HepG2 (cell line): ENCODE results near the gene KDM4E. TPM values are rescaled to one million over a fixed set of nuclear protein-coding genes. Genes with fewer than 3 reads are reported as not detected.

ENCODE experiments used
- DNMT3B ChIP-seq: conservative IDR thresholded peaks from 2 replicates; pipeline ENCODE4 v1.6.1; 2016; ENCODE audit warnings: missing biosample characterization, control low read depth
- GATA4 ChIP-seq: sonication (generic); IDR thresholded peaks from 2 replicates; pipeline ENCODE4 v1.6.1; 2016; ENCODE audit warnings: antibody characterized with exemption, low read depth, borderline replicate concordance
- GFI1 ChIP-seq: sonication (generic); formaldehyde crosslinking; IDR thresholded peaks from 2 replicates; pipeline ENCODE4 v1.5.0; 2020; ENCODE audit warnings: missing genetic modification reagents, mild to moderate bottlenecking, borderline replicate concordance
- HNF1A ChIP-seq, 2 experiments: sonication (generic) in 1 of 2; formaldehyde crosslinking in 1 of 2; IDR thresholded peaks; 2 replicates each; pipeline versions ENCODE4 v1.4.0 to v1.6.1; 2016 to 2020; ENCODE audit warnings: borderline replicate concordance in 1 of 2, low read depth in 1 of 2, mild to moderate bottlenecking in 1 of 2, missing genetic modification reagents in 1 of 2
- KDM2A ChIP-seq: sonication (generic); formaldehyde crosslinking; IDR thresholded peaks from 2 replicates; pipeline ENCODE4 v1.4.0; 2020; ENCODE audit warnings: low read depth, missing genetic modification reagents, borderline replicate concordance
- MAX ChIP-seq: IDR thresholded peaks from 2 replicates; pipeline ENCODE4 v1.6.1; 2012; ENCODE audit warnings: inconsistent platforms
- NONO ChIP-seq, 2 experiments: fragments of 450-650 bp in 1 of 2; sonication (generic) in 1 of 2; formaldehyde crosslinking in 1 of 2; IDR thresholded peaks in 1 of 2; conservative IDR thresholded peaks in 1 of 2; 2 replicates each; pipeline versions ENCODE4 v1.6.1 to v1.8.0; 2017 to 2022; ENCODE audit warnings: mild to moderate bottlenecking in 1 of 2, missing genetic modification reagents in 1 of 2, moderate library complexity in 1 of 2
- SP4 ChIP-seq: sonication (generic); formaldehyde crosslinking; IDR thresholded peaks from 2 replicates; pipeline ENCODE4 v1.8.1; 2023; ENCODE audit warnings: mild to moderate bottlenecking, missing genetic modification reagents
- THAP11 ChIP-seq: IDR thresholded peaks from 2 replicates; pipeline ENCODE4 v1.6.1; 2016; ENCODE audit warnings: missing biosample characterization, missing genetic modification reagents
- THAP9 ChIP-seq: sonication (generic); formaldehyde crosslinking; IDR thresholded peaks from 2 replicates; pipeline ENCODE4; 2020; ENCODE audit warnings: missing genetic modification reagents, mild to moderate bottlenecking, borderline replicate concordance
- ZBTB1 ChIP-seq: sonication (generic); formaldehyde crosslinking; IDR thresholded peaks from 2 replicates; pipeline ENCODE4 v1.4.0; 2020; ENCODE audit warnings: missing genetic modification reagents, borderline replicate concordance
- ZBTB42 ChIP-seq: sonication (generic); formaldehyde crosslinking; IDR thresholded peaks from 2 replicates; pipeline ENCODE4 v1.5.0; 2020; ENCODE audit warnings: mild to moderate bottlenecking, missing genetic modification reagents
- ZFP62 ChIP-seq: sonication (generic); formaldehyde crosslinking; IDR thresholded peaks from 2 replicates; pipeline ENCODE4 v1.4.0; 2020; ENCODE audit warnings: missing genetic modification reagents
- ZNF205 ChIP-seq: IDR thresholded peaks from 2 replicates; pipeline ENCODE4 v1.6.1; 2018; ENCODE audit warnings: missing biosample characterization, missing genetic modification reagents
- ZNF276 ChIP-seq: sonication (generic); formaldehyde crosslinking; IDR thresholded peaks from 2 replicates; pipeline ENCODE4 v1.4.0; 2020; ENCODE audit warnings: mild to moderate bottlenecking, low read depth, missing genetic modification reagents
- ZNF30 ChIP-seq: sonication (generic); formaldehyde crosslinking; IDR thresholded peaks from 2 replicates; pipeline ENCODE4 v1.5.0; 2020; ENCODE audit warnings: mild to moderate bottlenecking, missing genetic modification reagents
- ZNF343 ChIP-seq: sonication (generic); formaldehyde crosslinking; IDR thresholded peaks from 2 replicates; pipeline ENCODE4 v1.4.0; 2020; ENCODE audit warnings: mild to moderate bottlenecking, missing genetic modification reagents
- ZNF562 ChIP-seq: sonication (generic); formaldehyde crosslinking; IDR thresholded peaks from 2 replicates; pipeline ENCODE4 v1.8.0; 2022; ENCODE audit warnings: missing genetic modification reagents, borderline replicate concordance
- ZNF605 ChIP-seq: sonication (generic); formaldehyde crosslinking; IDR thresholded peaks from 2 replicates; pipeline ENCODE4 v1.8.0; 2022; ENCODE audit warnings: mild to moderate bottlenecking, missing genetic modification reagents
- ZNF737 ChIP-seq: sonication (generic); formaldehyde crosslinking; IDR thresholded peaks from 2 replicates; pipeline ENCODE4 v1.5.0; 2020; ENCODE audit warnings: missing genetic modification reagents, mild to moderate bottlenecking, borderline replicate concordance
- ZNF788 ChIP-seq: sonication (generic); formaldehyde crosslinking; IDR thresholded peaks from 2 replicates; pipeline ENCODE4 v1.5.0; 2020; ENCODE audit warnings: mild to moderate bottlenecking, missing genetic modification reagents, borderline replicate concordance
- ZSCAN29 ChIP-seq: sonication (generic); formaldehyde crosslinking; conservative IDR thresholded peaks from 2 replicates; pipeline ENCODE4 v1.4.0; 2020; ENCODE audit warnings: mild to moderate bottlenecking, missing genetic modification reagents
- polyA plus RNA-seq, 8 experiments: library from polyadenylated mRNA; depleted of rRNA in 3 of 8; stranded (reverse) in 7 of 8; unstranded in 1 of 8; fragments of >200 nt; fragmentation: Illumina TruSeq in 4 of 8; extraction: Trizol in 4 of 8; gene quantifications; 2 replicates each; pipeline versions ENCODE4 v1.2.1 to v1.2.3, GENCODE V29; 2011 to 2016; ENCODE audit warnings: low read depth in 4 of 8, missing spikeins in 1 of 8, mixed read lengths in 1 of 8; ENCODE audit not compliant: insufficient read depth in 1 of 8
- total RNA-seq, 5 experiments: library from RNA; depleted of rRNA; stranded (reverse); fragments of >200 nt; fragmentation: Illumina TruSeq; extraction: Trizol; gene quantifications; 2 replicates each; pipeline ENCODE4 v1.2.3, GENCODE V29; 2016; ENCODE audit warnings: low read depth in 1 of 5

KDM4E gene
- total and polyA plus RNA-seq, 2 of the 13 experiments (the other 11 are each of a cell fraction or from before 2014, with no cell fraction given), result not detected

GRCh38 chr11:95068549-95068948 lies 43.5 kb downstream of the KDM4E start (continued):
- TF ChIP-seq THAP9 (CRISPR knock-in tag) (no peak), ZNF788 (no peak), ZNF737 (CRISPR knock-in tag) (no peak), DNMT3B (CRISPR knock-in tag) (no peak; the same call in 1 of the 2 replicates), KDM2A (CRISPR knock-in tag) (0 out of 2 replicates have a peak, but pooled peaks have one; percentile 28), ZSCAN29 (CRISPR knock-in tag) (no peak), ZNF605 (CRISPR knock-in tag) (no peak), ZNF343 (CRISPR knock-in tag) (no peak), ZBTB1 (CRISPR knock-in tag) (no peak), ZBTB42 (no peak), SP4 (no peak), ZNF205 (CRISPR knock-in tag) (no peak), NONO (IDR thresholded peaks at IDR 0.05) (no peak), NONO (CRISPR knock-in tag; conservative IDR thresholded peaks at IDR 0.05) (no peak), GFI1 (CRISPR knock-in tag) (no peak), ZFP62 (no peak), MAX (peak; percentile 75), GATA4 (peak; percentile 57; the same call in 1 of the 2 replicates), HNF1A (IDR thresholded peaks at IDR 0.05; ENCODE audit: low read depth) (peak; percentile 53; the same call in 1 of the 2 replicates), HNF1A (CRISPR knock-in tag; IDR thresholded peaks at IDR 0.05; ENCODE audit: borderline replicate concordance) (peak; percentile 26; the same call in 1 of the 2 replicates), ZNF562 (CRISPR knock-in tag) (no peak), ZNF30 (CRISPR knock-in tag) (no peak), ZNF276 (CRISPR knock-in tag) (0 out of 2 replicates have a peak, but pooled peaks have one; percentile 35), THAP11 (peak; percentile 81)
